Kidney capillary endothelial cell (primary cell): ENCODE measurements around the gene MAP6D1.

Experiments
- DNase-seq: peaks from one replicate; pipeline ENCODE4 v3.0.0-alpha.2; 2018; ENCODE audit warnings: low spot score

The MAP6D1 gene

DNA sequence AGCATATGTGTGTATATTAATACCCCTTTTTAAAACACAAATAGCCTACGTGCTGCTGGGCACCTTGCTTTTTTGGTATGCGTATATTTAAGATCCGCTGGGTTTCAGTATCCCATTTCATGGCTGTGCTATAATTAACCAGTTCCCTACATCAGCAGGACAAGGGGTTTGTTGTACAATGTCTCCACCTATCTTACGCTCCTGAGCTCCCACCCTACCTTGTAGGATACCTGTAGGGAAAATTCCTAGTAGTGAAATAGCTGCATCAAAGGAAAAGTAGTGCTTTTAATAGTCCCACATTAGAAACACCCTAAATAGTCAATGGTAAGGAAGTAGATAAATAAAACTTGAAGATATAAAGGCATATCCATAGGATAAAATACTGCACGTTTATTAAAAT is 1.4 kb downstream of the MAP6D1 start:
- no peak for DNase-seq

DNA sequence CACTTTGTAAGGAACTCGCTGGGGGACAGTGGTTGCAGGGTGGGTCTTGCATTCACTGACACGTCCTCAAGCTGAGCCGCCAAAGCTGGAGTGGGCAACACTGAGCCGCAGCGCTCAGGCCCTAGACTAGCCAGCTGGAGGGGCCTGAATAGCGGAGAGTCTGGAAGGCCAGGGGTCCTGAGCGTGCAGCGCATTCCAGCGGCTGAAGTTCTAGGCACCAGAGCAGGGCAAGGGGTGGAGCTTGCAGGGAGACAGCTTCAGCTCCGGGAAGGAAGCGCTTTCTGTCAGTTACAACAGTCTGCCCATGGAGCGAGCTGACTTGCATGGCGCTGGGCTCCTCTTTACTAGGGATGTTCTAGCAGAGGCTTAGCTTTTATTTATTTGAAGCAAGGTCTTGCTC is 2.7 kb downstream of the MAP6D1 start:
- no peak for DNase-seq

DNA sequence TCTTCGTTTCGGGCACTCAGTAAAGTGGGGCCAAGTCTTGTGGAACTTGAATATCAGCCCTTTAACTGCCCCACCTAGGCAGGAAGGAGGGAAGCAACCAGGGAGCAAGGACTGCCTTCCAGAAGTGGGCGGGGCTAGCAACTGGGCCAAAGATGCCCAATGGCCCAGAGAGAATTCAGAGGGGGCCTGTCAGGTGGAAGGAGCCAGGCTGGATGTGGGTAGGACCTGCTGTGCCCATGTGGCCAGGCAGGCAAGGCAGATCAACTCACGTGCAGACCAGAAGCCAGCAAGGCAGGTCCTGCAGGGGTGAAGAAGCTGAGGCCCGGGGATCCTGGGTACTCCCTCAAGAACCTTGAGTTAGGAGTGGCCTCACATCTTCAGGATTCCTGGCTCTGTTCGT is 5.5 kb downstream of the MAP6D1 start:
- no peak for DNase-seq

DNA sequence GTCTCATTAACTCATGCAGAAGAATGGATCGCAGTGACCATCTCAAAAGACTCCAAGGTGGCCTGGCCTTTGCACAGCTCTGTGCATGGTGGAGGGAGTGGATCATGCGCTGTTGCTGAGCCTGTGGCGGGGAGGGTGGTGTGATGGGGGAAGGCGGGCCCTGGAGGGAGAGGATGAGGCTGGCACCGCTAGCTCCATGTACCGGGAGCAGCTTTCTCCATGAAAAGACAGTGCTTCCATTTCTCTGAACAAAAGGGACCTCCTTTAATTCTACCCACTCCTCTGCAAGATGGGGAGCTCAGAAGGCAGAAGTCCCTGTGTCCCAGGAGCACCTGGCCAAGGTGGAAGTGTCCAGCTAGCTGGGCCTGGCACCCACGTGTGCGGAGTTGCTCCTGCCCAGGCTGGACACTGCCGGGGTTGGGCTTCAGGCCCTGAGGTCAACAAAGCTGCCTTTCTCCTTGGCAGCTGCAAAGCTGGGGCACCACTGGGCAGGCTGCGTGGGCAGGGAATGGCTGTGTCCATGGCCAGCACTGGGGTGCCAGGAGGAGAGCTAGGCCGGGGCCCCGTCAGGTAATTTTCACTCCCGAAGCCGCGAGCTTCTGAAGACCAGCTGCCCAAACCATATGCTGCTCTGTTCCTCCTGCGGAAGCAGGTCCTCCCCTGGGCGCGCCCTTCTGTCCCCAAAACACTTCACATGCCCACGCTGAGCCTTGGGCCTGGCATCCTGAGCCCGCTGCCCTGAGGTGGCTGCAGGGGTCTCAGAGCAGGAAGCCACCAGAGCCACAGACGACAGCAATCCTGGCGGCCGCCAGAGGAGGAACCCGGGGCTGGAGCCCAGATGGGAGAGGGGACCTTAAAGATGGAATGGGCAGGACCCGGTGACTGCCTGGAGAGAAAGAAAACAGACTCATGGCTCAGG is 6.4 kb downstream of the MAP6D1 start:
- DNase-seq, result no peak

DNA sequence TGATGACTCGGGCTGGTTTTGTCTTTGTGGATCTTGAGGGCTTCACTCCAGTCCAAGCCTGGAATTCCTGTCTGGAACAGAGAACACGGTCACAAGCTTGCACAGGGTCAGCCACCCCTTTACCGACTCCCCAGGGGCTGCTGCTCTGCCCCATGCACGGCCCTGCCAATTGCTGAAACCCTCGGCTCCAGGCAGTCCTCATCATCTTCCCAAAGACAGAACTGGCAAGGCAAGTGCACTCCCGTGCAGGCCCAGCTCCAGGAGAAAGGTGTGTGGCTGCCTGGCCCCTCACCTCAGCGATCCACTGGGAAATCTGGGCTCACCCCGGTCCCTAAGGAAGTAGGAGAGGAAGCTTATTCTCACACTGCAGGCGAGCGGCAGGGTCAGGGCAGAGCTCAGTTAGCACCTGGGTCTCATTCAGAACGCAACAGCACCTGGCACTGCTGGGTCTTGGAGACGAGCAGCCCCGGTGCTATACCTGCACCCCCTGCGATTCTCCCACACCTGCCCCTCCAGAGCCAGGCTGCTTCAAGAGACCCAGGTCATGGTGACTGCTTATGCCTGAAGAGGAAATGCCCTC is 7.2 kb downstream of the MAP6D1 start:
- no peak for DNase-seq

DNA sequence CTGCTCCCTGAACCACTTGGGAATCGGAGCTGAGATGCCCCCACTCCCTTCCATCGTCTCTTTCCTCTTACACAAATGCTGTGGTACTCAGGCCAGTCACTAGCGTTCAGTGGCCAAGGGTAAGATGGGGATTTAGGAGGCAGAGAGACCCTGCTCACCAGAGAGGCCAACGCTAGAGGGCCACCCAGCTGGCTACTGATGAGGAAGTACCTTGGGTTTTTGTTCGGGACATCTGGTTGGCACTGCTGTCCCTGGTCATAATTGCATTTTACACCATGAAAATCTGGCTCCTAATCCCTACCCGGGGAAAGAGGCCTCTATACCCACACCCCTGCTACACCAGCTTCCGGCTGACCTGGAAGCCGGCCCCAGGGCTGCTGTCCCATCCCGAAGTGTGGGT is 7.7 kb downstream of the MAP6D1 start:
- DNase-seq, result no peak

DNA sequence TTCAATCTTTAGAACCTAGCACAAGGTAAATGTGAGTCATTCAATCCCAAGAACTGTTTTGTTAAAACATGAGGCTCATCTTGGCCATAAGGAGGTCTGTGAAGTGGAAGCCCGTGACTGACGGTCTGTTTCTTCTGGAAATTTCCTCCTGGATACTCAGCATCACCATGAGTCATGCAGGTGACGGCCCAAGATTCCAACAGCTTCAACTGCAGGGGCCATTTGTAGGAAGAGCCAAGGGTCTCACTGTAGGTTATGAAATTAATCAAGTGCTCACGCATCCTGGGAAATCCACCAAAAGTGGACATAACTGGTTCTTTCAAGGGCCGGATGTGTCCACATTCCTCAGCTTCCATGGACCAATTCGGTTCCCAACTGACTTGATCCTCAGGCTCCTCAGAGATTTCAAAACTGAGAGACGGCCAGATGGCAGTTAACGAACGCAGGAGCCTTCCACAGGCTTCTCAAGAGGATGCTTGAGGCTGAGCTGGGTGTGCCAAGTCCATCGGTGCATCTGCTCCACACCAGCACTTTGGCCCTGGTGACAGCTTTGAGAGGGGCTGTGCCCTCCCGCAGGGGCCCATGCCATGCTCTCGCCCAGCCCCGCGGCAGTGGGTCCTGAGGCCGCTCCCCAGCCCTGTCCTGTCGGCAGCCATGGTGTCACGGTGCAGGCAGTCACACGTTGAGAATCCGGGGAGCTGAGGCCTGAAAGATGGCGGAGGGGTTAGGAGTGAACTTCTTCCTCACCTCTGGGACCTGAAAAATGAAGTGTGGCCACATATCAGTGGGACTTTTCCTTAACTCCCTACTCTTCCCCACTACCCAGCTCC is 8.5 kb downstream of the MAP6D1 start:
- DNase-seq, result no peak

DNA sequence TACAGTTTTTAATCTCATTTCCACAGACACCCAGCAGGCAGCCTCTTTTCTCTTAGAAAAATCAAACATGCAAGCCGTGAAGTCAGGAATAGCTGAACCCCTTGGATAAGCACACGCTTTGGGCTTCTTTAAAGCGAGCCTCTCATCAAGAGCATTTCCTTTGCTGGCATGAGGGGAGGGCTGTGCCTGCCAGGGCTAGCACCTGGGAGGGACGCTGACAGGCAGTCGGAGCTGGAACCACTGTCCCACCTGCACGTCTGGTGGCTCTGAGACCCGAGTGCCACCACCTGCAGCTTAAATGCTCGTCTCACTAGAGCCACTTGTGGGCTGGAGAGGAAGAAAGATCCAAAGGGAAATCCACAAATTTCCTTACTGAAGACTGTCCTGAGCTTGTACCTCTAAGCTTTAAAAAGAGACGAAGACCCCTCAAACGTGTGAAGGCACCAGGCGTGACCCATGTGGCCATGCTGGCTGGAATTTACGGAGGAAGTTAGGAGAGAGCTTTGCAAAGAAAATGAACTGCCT is 9.4 kb downstream of the MAP6D1 start:
- DNase-seq, result no peak

DNA sequence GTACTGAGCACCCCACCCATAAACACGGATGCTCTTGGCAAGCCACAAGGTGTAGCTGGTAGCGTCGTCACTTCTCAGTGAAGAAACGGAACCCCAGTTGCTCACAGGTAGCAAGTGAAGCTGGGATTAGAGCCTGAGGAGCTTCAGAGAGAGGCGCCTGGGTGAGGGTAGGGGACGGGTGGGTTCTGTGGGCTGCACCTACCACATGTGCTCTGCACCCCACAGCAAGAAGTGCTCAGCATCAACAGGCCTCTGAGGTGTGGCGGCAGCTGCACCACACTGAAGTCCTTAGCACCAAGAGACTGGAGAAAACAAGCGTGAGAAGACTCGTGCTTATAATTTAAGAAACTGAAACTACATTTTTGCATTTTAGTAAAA is 9.8 kb downstream of the MAP6D1 start:
- no peak for DNase-seq

DNA sequence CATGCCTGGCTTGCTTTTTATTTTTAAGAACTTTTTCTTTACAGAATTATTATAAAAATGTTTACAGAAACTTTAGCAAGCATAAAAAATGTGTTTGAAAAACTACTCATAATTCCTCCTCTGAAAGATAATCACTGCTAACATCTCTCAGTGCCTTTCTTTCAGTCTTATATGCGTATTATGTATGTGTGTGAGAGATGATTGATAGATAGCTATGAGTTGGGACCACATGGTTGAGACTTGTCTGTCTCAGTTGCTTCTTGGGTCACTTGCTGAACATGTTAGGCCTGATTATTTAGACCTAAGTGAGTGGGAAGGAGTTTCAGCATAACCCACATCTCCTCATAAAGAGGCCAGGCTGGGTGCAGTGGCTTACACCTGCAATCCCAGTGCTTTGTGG is 11.1 kb downstream of the MAP6D1 start:
- DNase-seq, result no peak

DNA sequence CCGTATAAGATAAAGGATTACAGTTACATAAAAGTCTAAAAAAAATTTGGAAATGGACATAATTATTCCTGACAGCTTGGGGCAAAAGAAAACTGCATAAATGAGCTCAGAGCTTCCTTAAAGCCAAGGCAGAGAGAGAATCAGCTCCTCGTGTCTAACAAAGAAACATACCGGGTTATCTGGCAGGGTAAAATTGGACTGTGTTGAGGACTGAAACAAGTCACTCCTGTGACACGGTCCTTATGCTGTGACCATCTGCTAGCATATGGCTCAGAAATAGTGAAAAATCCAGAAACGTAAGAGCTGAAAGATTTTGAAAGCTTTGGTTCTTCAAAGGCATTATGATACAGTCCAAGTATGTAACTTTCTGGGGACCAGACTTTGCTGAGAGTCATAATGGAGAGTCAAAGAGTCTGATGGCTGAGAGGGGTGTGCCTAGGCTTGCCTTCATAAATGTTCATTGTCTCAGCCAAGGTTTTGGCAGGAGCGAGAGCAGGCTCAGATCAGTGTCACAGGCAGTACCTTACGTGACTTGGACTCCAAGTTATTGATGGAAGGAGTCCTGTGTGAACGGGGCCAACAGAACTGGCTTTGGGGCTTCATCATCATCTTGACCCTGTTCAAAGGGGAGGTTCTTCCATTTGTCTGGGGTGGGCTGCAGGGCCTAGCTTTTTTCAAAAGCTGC is 12.5 kb downstream of the MAP6D1 start:
- DNase-seq, result no peak

DNA sequence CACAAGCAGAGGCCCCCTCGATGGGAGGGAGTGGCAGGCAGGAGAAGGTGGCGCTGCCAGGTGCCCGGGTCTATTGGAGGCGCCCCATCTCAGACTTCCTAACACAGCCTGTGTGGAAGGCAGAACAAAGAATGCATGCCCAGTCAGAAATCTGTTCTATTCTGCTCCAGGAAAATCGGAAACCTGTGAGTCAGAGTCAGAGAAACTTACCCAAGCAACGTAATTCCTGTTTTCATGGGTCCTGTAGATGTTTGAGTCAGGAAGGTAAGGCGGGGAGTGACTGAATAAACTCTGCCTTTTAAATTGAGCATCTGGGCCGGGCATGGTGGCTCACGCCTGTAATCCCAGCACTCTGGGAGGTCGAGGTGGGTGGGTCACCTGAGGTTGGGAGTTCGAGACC is 13.7 kb downstream of the MAP6D1 start:
- no peak for DNase-seq

DNA sequence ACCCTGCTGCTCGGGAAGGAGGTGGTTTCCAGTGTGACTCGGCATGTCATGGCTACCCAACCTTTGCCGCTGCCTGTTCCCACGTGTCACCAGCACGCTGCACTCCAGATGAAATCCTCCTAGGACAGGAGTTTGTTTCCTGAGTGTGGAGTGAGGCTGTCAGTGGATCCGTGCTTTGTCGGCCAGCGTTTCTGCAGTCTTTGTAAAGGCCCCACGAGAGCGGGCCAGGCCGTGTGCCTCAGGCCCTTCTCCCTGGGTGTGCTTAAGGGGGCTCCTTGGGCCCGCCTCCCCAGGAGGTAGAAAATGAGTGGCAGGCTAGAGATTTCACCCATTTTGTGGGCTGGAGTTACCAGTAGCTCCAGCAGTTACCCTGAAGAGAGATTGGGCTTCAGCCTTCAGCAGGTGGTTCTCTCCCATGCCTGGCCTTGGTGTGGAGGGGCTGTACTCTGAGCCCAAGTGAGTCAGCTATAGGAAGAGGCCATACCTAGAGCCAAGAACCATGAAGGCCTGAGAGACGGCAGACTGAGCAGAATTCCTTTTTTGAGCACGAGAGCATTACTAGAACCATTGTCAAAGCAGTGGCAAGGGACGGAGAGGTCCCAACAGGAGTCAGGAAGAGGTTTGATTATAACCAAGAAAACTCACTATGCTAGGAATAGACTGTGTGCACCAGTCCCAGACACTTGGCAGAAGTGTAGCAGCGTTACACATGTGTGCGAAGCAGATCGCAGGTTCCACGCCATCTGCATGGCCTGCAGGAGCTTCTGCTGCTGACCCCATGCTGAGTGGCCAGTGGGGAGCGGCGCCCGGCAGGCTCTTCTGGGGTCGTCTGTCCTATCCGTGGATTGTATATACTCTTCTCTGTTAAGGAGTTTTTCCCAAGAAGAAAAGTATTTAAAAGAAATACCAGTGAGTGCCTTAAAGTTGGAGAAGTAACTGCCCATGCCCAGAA is 14.5 kb downstream of the MAP6D1 start:
- DNase-seq, result no peak

DNA sequence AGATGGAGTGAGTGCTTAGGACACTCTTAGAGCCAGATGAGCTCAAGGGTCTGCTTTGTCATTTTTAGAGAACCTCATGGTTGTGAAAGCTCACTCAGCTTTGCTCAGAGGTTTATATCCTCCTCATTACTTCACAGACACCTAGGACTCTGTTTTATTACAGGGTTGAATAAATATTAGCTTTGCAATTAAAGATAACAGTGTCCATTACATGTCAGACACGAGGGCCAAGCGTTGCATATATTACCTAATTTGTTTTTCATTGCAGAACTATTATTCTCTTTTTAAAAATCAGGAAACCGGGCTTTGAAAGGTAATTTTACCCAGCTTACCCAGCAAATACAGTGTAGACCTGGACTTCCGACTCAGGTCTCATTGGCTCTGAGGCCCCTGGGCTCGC is 16.1 kb downstream of the MAP6D1 start:
- DNase-seq, result no peak

DNA sequence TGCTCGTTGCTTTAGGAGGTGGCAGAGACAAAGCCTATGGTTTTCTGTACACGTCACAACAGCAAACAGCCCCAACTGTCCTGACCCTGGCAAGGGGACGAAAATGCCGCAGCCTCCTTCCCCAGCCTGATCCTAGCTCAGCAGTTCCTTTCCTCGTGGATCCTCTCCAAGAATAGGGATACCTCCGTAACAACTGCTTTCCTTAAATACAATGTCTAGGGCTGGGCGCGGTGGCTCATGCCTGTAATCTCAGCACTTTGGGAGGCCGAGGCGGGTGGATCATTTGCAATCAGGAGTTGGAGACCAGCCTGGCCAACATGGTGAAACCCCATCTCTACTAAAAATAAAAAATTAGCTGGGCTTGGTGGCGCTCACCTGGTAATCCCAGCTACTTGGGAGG is 17.0 kb downstream of the MAP6D1 start:
- DNase-seq, result no peak

DNA sequence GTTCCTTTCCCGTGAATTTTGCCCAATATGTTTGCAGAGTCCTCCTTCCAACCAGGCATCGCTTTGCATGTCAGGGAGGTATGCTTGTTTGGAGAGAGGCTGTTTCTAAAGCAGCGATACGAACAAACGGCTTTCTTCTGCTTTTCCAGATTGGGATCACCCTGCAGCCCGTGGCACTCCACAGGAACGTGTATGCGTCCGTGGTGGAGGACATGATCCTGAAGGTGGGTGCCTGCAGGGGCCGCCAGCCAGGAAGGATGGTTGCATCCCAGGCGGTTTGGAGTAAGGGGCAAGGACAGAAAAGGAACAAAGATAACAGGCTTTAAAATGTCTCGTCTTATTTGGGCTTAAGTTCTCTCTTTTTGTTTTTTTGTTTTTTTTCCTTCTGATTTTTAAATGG is 17.5 kb downstream of the MAP6D1 start:
- DNase-seq, result no peak

DNA sequence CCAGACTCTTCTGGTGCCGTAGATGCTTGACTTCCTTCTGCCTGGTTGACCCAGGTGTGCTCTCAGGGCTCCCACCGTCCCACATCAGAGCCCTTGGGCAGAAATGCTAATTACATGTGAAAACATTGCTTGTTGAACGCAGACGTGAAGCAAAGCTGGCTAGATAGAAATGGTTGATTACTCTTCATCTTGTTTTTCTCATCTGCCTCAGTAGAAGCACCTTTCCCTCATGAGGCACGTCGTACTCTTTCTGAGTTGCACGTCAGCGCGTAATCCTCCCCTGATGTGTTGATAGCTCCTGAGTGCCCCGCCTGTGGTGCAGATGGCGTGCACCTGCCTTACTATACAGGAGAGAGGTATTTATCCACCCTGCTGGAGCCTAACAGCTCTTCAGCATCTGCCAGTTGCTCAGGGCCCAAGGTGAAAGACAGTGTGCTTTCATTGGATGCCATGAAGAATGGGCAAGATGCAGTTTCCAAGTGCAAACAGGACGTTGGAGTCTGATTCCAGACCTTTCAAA is 18.1 kb downstream of the MAP6D1 start:
- no peak for DNase-seq

DNA sequence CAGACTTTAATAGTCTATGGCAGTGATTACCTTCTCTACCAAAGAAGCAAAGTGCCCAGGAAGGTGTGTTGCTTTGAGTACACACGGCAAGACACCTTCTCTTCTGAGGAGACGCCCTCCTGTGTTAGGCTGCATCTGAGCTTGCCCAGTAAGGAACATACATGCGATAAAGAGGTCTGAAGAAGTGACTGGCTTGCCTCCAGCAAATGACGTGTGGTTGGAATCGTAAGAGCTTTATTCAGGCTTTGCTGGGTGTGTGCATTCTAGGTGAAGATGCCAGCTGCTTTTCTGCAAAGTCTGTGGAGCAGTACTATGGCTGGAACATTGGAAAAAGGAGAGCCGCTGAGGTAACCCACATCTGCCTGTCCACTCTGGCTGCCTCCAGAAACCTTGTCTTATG is 22.4 kb downstream of the MAP6D1 start:
- DNase-seq, result no peak

DNA sequence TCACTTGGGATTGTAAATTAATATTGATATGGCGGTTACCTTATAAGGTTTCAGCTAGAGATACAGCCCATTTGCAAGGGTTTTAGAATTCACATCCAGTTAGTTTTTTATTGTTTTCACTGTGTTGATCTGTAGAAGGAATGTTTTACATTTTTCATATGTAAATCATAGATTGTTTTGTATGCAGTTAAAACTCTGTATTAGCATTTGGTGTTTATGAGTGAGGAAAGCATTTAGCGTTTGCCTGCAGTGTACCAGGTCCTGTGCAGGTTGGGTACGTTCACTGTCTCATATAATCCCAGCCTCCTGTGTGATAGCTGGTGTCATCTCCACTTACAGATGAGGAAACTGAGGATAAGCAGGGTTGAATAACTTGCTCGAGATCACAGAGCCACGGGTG is 23.8 kb downstream of the MAP6D1 start:
- no peak for DNase-seq

DNA sequence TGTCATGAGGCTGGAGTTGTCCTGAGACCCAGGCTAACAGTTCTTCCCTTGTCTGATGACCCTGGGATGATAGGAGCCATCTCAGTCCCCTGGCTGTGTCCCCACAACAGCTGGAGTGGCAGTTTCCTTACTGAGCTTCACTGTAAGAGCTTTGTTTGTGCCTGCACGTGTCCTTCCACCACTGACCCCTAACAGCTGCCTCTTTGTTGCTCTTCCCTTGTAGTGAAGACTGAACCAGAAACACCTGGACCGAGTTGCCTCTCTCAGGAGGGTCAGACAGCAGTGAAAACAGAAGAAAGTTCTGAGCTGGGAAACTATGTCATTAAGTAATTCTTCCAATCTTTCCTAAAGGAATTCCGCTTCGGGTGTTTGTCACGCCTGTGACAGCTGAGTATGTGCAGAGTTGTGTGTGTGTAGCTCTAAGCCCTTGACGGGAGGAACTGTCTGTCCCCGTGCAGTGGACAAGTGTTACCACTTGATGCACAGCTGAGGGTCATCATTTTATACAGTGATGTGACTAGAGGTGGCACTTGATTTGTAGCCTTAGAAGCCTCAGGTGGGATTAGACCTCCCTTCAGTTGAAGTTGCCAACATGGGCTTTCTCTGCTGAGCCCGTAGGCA is 25.0 kb downstream of the MAP6D1 start:
- DNase-seq, result no peak
